ENCODE data around the gene R3HDM1. TPM values are rescaled to one million over a fixed set of nuclear protein-coding genes. Genes with fewer than 3 reads are reported as not detected.

Gene R3HDM1
- total RNA-seq, 1 donor from 2014 or later = 32.1 TPM

Other genes starting within 250 kb of the R3HDM1 start
- 16.5 TPM for gene ZRANB3, start 266 bp upstream of the R3HDM1 start, total RNA-seq
- gene UBXN4, start 210.4 kb downstream of the R3HDM1 start, total RNA-seq = 117 TPM